HG03064 (cell line): ENCODE results near the gene CKAP2.
"Not testable (repeated sequence)": the region's sequence is repeated elsewhere in the genome, so short reads cannot be mapped to it uniquely, and the experiment has no call there.

ENCODE experiments used
- ATAC-seq: cut with Tn5 transposase; IDR thresholded peaks from one replicate; pipeline ENCODE4 v1.9.1; 2021; ENCODE audit warnings: low read depth; ENCODE audit not compliant: unreplicated experiment

The CKAP2 gene, protein sequence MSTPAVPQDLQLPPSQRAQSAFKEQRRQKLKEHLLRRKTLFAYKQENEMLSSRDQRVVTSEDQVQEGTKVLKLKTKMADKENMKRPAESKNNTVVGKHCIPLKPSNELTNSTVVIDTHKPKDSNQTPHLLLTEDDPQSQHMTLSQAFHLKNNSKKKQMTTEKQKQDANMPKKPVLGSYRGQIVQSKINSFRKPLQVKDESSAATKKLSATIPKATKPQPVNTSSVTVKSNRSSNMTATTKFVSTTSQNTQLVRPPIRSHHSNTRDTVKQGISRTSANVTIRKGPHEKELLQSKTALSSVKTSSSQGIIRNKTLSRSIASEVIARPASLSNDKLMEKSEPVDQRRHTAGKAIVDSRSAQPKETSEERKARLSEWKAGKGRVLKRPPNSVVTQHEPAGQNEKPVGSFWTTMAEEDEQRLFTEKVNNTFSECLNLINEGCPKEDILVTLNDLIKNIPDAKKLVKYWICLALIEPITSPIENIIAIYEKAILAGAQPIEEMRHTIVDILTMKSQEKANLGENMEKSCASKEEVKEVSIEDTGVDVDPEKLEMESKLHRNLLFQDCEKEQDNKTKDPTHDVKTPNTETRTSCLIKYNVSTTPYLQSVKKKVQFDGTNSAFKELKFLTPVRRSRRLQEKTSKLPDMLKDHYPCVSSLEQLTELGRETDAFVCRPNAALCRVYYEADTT

DNA sequence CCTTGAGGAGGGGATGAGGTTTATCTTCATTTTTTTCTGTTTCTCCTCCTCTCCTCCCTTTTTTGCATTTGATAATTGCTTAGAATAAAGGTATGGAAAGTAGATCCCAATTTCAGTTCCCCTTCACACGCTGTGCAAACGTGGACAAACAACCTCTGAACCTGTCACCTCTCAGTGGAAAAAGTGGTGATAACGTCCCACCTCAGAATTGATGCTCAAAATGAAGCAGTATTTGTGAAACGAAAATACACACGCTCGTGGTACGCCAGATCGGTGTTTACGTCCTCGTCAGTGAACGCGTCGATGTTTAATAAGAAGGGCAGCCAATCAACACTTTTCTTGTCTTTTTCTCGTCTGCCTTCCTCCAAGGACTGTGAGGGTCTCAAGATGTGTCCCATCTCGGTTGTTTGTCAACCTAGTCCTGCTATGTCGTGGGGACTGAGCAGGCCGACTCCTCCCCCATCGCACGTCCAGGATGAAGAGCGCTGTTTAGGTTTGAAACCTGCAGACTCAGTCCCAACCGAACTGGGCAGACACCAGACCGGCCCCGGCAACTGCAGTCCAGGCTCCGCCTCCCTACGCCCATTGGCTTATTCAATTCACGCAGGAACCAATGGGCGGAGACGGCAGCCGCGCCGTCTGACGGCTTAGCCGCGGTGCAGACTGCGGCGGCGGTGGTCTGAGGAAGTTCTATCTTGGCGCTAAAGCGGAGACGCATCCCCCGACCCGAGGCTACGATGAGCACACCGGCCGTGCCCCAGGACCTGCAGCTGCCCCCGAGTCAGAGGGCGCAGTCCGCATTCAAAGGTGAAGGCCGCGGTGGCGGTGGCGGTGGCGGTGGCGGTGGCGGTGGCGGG lies at the start of gene CKAP2:
TSS of gene CKAP2 (plus strand) at position 659 of the 857 bp plus-strand sequence. CDS start at position 738, 79 bp downstream.
- ATAC-seq: peak; percentile 68

DNA sequence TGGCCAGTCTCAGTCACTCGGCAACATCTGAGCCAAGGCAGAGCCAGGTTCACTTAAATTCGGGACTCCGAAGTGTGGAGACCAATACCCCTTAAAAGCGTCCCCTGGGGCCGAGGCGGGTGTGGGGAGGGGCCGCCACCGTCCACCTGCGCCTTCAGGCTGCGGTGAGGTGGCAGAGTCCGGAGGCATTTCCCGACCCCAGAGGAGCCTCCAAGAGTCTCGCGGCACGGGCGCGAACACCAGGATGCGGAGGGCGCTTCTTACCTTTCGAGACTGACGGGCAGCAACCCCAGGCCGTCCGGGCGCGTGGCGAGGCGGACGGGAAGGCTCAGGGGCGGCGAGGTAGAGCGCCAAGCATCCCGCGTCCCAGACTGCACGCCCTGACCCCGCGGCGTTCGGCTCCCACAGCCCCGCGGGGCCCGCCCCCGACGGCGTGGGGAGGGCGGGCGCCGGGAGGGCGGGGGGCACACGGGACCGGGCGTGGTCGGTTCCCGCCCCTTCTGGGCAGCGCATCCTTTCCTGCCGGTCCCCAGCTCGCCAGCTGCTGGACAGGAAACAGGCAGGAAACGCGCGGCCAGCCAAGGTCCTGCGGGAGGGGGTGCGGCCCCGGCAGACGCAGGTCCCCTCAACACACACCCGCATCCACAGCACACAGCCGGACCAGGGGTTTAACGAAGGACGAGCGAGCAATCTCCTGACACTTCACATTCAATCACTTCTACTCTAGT lies 49.3 kb upstream of the CKAP2 start, which contains the start of gene THSD1:
TSS of gene THSD1 (minus strand) at position 406 of the 728 bp plus-strand sequence. CDS start 3,572 bp downstream, outside the sequence.
- ATAC-seq: no peak

DNA sequence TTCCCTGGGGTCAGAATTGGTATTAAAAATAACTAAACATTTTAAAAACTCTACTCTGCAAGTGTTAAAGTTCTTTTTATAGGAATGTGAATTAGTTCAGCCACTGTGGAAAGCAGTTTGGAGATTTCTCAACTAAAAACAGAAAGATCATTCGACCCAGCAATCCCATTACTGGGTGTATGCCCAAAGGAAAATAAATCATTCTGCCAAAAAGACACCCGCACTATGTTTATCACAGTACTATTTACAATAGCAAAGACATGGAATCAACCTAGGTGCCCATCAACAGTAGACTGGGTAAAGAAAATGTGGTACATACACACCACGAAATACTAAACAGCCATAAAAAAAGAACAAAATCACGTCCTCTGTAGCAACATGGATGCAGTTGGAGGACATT lies 48.6 kb upstream of the CKAP2 start:
- ATAC-seq: no peak

DNA sequence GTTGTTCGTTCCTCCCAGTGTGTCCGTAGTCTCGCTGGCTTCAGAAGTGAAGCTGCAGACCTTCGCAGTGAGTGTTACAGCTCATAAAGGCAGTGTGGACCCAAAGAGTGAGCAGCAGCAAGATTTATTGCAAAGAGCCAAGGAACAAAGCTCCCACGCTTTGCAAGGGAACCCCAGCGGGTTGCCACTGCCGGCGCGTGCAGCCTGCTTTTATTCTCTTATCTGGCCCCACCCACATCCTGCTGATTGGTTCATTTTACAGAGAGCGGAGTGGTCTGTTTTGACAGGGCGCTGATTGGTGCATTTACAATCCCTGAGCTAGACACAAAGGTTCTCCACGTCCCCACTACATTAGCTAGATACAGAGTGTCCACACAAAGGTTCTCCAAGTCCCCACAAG lies 47.8 kb upstream of the CKAP2 start:
- ATAC-seq: not testable (repeated sequence)

DNA sequence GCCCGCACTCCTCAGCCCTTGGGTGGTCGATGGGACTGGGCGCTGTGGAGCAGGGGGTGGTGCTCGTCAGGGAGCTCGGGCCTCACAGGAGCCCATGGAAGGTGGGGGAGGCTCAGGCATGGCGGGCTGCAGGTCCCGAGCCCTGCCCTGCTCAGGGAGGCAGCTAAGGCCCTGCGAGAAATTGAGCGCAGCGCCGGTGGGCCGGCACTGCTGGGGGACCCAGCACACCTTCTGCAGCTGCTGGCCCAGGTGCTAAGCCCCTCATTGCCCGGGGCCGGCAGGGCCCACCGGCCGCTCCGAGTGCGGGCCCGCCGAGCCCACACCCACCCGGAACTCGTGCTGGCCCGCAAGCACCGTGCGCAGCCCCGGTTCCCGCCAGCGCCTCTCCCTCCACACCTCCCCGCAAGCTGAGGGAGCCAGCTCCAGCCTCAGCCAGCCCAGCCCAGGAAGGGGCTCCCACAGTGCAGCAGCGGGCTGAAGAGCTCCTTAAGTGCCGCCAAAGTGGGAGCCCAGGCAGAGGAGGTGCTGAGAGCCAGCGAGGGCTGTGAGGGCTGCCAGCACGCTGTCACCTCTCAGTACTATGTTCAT lies 47.1 kb upstream of the CKAP2 start:
- ATAC-seq: not testable (repeated sequence)

DNA sequence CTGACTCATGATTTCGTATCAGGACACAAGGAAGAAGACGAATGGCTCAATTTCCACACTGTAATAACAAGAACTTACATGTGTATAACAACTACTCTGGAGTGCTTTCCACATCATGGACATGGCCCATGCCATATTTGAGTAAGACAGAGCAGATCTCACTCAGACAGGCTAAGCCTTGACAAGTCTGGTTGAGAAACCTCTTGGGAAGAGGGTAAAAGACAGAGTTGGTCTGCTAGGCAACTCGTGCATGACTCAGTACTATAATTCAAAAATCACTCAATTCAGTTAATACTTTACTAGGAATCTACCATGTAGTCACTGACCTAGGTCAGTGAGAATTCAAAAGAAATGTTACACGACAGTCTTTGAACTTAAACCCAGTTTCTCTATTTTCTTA lies 43.6 kb upstream of the CKAP2 start:
- peak; percentile 93 for ATAC-seq

DNA sequence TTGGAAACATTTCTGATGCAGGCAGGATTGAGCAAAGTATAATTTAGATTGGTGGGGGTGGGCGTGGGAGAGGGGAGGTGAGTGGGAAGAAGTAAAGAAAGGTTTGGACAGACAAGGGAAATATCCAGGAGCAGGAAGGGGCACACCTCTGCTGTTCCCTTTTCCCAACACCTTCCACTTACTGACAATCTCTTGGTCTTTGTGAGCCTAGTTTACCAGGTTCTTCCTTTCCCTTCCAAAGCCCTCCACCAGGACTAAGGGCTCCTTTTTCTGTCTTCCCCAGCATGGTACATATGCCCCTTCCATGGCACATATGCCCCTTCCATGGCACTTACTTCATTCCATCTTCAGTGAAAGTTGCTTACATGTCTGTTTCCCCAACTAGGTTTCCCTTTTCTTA lies 43.1 kb upstream of the CKAP2 start:
- ATAC-seq: no peak

DNA sequence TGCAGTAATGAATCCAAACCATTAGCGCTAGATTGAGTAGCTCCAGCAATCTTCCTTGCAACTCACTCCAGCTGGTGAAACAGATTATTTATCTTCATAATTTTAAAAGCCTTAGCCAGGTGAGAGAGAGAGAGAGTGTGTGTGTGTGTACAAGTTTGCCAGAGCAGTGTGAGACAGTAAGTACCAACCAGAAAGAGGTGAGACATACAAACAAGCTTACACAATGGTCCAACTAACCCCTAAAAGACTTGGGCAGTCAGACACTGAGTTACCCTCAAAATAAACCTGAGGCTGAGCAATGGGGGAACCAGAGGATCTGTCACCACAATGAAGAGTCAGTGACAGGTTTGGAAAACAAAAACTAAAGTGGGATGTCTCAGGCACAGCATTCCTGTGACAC lies 41.2 kb upstream of the CKAP2 start:
- no peak for ATAC-seq

DNA sequence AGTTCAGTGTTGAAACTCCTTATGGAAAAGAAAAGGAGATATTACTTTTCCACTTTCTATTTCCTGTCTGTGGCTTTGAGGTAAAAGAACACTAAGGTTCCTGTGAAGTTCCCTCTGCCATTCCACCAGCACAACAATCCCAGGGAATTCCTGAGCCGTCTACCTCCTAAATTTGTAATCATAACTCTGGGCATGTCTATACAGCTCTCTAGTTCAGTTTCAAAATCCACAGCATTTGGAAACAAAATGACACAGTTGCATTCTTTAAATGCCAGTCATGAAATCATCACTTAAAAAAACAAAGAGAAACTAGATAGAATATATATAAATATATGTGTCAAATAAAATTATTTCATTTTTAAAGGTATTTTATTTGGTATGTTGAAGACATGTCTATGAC lies 40.3 kb upstream of the CKAP2 start:
- ATAC-seq: no peak

DNA sequence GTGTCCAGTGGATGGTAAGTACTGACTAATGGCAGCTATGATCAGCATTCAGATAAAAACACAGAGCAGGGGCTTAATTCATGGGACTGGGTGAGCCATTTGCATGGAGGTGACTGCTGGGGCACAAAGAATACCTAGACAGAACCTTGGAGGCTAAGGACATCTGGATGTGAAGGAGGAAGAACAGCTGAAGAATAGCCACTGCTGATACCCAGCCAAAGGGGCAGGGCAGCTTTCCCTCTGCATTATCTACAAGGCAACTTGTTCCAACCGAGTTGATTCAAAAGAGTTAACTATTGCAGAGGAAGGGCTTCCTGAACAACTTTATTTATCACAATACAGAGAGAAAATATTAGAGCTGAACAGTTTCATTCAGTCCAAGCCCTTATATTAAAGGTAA lies 36.2 kb upstream of the CKAP2 start:
- ATAC-seq: no peak

DNA sequence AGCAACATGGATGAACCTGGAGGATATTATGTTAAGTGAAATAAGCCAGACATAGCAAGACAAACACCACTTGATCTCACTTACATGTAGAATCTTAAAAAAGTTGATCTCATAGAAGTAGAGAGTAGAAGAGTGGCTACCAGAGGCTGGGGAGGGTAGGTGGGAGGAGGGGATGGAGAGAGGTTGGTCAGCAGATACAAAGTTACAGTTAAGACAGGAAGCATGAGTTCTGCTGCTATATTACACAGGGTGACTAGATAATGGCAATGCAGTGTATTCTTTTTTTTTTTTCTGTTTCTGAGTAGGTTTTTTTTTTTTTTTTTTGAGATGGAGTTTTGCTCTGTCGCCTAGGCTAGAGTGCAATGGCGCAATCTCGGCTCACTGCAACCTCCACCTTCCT lies 34.1 kb upstream of the CKAP2 start:
- no peak for ATAC-seq

DNA sequence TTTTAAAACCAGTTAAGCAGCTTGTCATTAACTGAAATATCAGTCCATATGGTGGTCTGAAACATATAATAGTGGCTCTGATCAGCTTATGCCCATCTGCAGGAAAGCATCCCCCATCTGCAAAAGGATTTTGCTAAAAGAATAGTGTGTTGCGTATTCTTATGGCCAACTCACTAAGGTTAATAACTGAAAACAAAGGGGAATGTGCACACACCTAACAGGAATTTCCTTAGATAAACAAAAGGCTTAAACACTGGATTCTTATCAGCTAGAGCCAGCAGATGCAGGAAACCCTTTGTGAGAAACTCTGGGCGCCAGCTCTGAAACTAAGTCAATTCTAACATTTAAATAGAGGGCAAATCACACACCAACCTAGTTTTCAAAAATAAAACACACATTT lies 27.0 kb upstream of the CKAP2 start:
- no peak for ATAC-seq

DNA sequence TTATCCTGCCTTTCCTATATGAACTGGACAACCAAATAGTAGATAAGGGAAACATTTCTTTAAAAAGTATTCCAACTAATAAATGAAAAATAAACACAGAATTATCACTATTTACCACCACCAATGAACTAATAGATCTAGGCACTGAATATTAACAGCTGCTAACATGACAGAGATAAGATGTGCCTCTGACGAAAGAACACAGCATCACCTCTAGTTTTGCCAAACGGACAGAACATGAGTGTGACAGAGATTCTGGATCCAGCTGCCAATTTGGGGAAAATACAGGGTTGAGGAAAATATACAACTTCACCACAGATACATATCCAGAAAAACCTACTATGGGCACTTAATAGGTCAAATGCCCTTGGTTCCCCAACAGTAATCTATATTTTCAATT lies 22.8 kb upstream of the CKAP2 start:
- no peak for ATAC-seq

DNA sequence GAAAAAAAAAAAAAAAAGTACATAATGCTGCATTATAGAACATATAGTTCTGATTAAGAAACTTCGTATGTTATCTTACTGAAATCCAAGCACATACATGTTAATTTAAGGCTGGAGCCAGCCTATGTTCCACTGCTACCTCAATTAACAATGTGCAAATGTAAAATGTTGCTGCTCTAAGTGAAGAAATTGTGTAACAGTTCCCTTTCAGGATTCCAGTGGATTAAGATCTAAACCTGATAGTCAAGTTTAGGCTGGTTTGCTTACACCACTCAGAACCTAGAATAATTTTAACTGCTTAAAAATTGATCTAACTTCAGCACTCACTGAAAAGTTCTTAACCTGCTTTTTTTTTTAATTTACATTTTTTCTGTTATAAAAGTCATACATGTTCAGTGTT lies 9.0 kb upstream of the CKAP2 start:
- no peak for ATAC-seq

DNA sequence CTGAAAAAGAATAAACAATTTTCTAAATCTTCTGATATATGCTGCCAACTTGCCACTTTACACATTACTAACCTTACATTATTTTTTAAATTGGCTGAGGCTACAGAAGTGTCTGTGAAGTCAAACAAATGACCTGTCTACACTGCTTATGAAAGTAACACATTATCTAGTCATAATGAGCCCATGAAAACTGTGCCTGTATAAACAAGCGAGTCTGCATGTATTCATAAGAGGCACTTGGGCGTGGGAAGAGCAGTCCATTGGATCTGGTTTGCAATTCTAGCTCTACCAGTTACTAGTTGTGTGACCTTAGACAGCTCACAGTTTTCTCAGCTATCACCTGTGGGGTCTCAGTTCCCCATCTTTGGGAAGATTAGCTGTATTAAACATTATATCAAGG lies 7.9 kb upstream of the CKAP2 start:
- no peak for ATAC-seq

DNA sequence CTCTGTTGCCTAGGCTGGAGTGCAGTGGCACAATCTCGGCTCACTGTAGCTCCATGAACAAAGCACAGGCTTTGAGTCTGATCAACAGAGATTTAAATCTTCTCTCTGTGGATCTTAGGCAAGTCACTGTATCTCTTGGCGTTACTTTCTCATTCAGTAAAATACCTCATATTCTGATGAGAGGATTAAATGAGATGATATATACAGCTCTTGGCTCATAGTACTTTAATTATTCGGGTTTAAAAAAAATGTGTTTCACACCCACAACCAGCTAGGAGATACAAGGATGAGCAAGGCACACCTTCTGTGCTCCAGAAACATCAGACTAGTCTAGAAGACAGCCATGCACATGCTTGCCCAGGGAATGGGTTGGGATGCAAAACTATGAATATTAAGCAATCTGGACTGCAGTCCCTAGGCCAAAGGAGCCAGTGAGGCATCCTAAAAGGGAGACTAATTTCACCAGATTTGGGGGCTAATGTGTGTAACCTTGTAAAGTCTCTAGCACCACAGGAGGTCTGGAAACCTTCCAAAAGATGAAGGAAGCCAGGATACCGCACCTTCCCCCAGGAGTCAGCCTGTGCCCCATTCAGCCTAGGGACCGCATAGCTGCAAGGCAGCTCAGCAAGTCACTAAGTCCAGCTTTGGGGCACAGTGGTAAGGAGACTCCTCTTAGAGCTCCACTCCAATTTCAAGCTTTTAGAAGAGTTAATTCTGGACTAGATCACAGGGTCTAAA lies 7.3 kb upstream of the CKAP2 start:
- no peak for ATAC-seq

DNA sequence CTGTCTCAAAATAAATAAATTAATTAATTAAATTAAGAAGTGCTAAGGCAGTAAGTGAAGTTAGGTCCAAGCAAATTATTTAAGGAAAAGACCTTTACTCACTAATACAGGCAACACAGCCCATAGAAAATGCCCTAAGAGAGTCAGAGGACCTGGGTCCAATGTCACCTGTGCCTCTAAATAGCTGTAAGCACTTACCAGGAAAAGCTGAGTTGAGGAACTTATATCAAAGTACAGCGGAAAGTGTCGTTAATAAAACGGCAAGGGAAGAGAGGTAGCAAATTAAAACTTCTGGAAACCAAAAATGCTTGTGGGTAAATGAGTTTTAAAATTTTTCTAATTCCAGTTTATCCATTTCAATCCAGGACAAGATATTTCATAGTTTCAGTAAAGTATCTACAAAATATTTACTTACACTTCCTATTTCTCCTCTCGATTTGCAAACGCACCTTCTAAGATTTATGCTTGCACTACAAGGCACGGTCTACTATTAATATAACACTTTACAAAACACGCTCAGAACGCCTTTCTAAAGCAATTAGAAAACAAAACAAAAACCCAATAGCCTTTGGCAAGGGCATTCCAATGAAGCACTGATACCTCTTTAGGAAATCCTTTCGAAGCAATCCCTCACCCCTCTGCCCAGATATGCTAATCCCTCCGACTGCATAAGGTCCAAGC lies 5.8 kb upstream of the CKAP2 start:
- no peak for ATAC-seq

DNA sequence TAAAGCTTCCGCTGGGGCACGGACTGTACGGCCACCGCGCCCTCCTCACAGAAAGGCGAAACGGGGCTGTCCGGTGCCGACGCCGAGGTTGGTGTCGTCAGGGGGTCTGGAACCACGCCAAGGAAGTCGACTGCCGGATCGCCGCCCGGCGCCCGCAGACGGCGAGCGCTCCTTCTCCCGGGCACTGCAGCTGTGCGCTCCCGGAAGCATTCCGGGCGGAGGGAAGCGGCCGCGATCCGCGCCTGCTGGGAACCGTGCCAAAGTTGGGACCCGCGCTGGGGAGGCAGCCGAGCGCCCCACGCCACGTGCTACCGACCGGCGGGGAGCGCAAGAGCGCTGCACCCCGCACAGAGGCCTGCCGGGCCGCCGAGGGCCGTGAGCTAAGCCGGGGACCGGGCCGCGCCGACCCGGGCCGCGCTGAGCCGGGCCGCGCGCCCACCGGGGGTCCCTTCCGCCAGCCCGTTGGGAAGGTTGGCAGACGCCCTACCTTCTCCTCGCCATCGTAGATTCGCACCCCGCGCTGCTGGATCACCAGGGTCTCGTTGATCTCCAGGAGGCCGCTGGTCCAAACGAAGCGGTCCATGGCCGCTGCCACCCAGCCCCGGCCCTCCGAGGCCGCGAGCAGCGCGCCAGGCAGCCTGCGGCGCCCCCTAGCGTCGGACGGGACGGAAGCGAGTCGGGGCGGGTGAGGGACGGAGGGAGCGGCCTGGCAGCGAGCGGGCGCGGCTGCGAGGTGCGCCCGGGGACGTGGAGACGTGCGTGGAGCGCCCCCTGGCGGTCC lies 5.1 kb upstream of the CKAP2 start, which contains the start of gene VPS36:
TSS of gene VPS36 (minus strand) at position 623 of the 781 bp plus-strand sequence. CDS start at position 583, 40 bp downstream.
- peak; percentile 56 for ATAC-seq
